Astrocyte (in vitro differentiated cells and primary cell): ENCODE measurements around the gene TMEM63C.

Experiments
- CTCF ChIP-seq: IDR thresholded peaks from 2 replicates; pipeline ENCODE4 v1.5.1; 2011; ENCODE audit warnings: low read depth, mild to moderate bottlenecking, inconsistent platforms, low read length, moderate library complexity; ENCODE audit not compliant: insufficient read depth
- EZH2 ChIP-seq: IDR thresholded peaks from 2 replicates; pipeline ENCODE4 v1.6.1; 2012; ENCODE audit warnings: mild to moderate bottlenecking, low read length, inconsistent platforms; ENCODE audit not compliant: insufficient read depth

- TF ChIP-seq CTCF = no peak
- TF ChIP-seq EZH2 = no peak
Measured at GRCh38 chr14:77238996-77239395, 57.4 kb downstream of the TMEM63C start.
